H7 (cell line): Measurements from ENCODE around the gene SLC35A1. TPM values are rescaled to one million over a fixed set of nuclear protein-coding genes. Genes with fewer than 3 reads are reported as not detected.

Source experiments
- DNase-seq: peaks from one replicate; pipeline ENCODE4 v3.0.0; 2012
- H3K27me3 ChIP-seq: 2 replicates; pipeline ENCODE4 v1.6.0; 2011; ENCODE audit warnings: mild to moderate bottlenecking, low read length; ENCODE audit not compliant: control insufficient read depth, insufficient read depth
- H3K36me3 ChIP-seq: replicated peaks from 2 replicates; pipeline ENCODE4 v1.5.1; 2011; ENCODE audit warnings: low read length; ENCODE audit not compliant: control insufficient read depth, insufficient read depth
- H3K4me3 ChIP-seq: 2 replicates; pipeline ENCODE4 v1.5.1; 2011; ENCODE audit warnings: low read depth, mild to moderate bottlenecking, control low read depth, low read length, moderate library complexity; ENCODE audit not compliant: insufficient read depth
- total RNA-seq: library from RNA; depleted of rRNA; stranded (reverse); fragments of >200 nt; shearing (Covaris generic); gene quantifications from 2 replicates; pipeline ENCODE4 v1.2.3, GENCODE V29; 2014

Gene SLC35A1
- total RNA-seq, 1 experiment from 2014 or later, result 6.2 TPM

DNA sequence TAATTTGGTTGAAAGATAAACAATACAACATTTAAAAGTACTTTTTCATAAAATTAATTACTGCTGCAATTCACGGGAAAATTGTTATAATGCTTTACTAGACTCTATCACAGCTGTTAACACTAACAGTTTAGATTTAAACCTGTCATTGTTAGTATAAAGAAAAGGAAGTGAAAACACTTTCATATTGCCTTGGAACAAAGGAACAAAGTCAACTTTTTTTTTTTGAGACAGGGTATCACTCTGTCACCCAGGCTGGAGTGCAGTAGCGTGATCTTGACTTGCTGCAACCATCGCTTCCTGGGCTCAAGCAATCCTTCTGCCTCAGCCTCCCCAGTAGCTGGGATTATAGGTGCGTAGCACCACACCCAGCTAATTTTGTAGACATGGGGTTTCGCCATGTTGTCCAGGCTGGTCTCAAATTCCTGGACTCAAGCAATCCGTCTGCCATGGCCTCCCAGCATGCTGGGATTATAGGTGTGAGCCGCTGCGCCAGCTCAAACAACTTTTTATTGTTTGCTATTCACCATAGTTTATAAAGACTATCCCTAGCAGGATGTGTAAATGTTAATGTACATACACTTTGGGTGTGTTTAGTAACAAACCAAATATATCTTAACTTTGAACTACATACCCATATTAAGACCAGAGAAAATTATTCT is 22.1 kb downstream of the SLC35A1 start:
- no peak for DNase-seq

DNA sequence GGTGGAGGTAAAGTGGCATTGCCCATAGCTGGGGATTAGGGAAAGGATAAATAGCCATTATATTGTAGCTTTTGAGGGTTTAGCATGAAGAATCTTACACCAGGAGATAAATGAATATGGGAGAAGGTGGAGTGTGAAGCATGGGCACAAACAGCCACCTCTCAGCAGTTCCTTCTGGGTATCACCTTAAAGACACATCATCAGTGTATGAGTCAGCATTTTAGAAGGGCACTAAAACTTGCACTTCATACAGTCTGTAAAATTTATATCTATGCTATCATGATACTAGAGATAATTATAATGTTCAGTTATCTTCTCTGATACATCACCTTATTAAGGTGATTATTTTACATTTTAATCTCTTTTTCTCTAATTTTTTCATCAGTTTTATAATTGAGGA is 25.3 kb downstream of the SLC35A1 start:
- H3K36me3 ChIP-seq, result no peaks in the 10 kb centered on the region
- DNase-seq, result no peak
- H3K27me3 ChIP-seq, result no peaks in the 10 kb centered on the region
- H3K4me3 ChIP-seq, result no peak overlapping the region

More for the DNA sequence above, 22.1 kb downstream of the SLC35A1 start:
- Histone ChIP-seq H3K4me3 (no peak overlapping the region), H3K27me3 (no peaks in the 10 kb centered on the region), H3K36me3 (no peaks in the 10 kb centered on the region)

- Histone ChIP-seq H3K36me3 (no peaks in the 10 kb centered on the region; the same call in 1 of the 2 replicates), H3K4me3 (no peak overlapping the region), H3K27me3 (no peaks in the 10 kb centered on the region)
- DNase-seq, result no peak
Measured at GRCh38 chr6:87501809-87502572, 29.2 kb downstream of the SLC35A1 start.

GRCh38 chr6:87504441-87504840 is 31.7 kb downstream of the SLC35A1 start:
- Histone ChIP-seq H3K36me3 (peaks cover 2% of the 10 kb centered on the region; the same call in 1 of the 2 replicates), H3K4me3 (no peak overlapping the region)
- DNase-seq, result no peak

DNA sequence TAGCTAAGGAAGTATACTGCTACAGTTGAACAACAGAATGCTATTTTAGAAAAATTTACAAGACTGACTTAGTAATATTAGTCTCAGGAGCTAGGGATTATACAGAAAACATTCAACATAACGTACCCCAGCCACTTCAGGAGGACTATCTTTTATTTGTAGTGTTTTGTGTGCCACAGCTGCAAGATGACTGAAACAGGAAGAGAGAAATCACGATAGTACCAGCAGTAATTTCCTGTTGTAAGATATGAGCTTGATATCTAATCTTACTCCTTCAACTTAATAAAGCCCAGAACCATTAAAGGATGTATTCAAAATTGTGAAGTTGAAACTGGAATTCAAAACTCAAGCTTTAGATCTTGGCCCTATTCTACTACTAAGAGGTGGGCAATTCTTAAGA is 42.1 kb downstream of the SLC35A1 start:
- Histone ChIP-seq H3K27me3 (no peaks in the 10 kb centered on the region), H3K36me3 (peaks cover 20% of the 10 kb centered on the region), H3K4me3 (no peak overlapping the region)
- no peak for DNase-seq

More at GRCh38 chr6:87504441-87504840, 31.7 kb downstream of the SLC35A1 start:
- H3K27me3 ChIP-seq, result no peaks in the 10 kb centered on the region

DNA sequence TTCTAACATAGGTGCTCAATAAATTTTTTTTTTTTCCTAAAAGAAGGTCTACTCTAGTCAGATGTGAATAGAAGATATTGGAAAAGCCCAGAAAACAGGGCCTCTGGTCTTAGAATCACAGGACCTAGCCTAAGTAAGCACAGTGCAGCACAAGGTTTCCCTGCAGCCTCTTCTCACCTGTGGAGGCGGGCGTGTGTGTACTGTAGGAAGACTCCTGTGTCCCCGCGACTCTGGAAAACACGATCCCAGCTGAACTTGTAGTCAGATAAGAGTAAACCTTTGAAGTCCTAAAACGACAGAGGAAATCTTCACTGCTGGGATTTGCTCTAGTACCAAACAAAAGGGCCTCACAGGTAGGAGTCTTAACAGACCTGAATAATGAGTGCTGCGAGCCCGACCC is 45.7 kb downstream of the SLC35A1 start:
- Histone ChIP-seq H3K36me3 (peaks cover 19% of the 10 kb centered on the region), H3K27me3 (no peaks in the 10 kb centered on the region), H3K4me3 (no peak overlapping the region)
- no peak for DNase-seq

DNA sequence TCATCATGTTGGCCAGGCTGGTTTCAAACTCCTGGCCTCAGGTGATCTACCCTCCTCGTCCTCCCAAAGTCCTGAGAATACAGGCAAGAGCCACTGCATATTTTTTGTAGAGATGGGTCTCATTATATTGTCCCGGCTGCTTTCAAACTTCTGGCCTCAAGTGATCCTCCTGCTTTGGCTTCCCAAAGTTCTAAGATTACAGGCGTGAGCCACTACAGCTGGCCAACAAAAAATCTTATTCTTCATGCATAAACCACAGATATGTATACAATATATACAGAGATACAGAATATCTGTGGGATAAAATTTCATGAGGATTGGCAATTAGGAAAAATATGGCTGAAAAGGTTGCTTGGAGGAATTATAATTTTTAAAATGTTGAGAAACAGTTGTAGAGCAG is 49.9 kb downstream of the SLC35A1 start:
- Histone ChIP-seq H3K4me3 (no peak overlapping the region), H3K27me3 (no peaks in the 10 kb centered on the region), H3K36me3 (peaks cover 10% of the 10 kb centered on the region)
- no peak for DNase-seq

- Histone ChIP-seq H3K4me3 (no peak overlapping the region), H3K36me3 (no peaks in the 10 kb centered on the region; the same call in 1 of the 2 replicates), H3K27me3 (no peaks in the 10 kb centered on the region)
- no peak for DNase-seq
Measured at GRCh38 chr6:87529221-87529620, 56.4 kb downstream of the SLC35A1 start.

DNA sequence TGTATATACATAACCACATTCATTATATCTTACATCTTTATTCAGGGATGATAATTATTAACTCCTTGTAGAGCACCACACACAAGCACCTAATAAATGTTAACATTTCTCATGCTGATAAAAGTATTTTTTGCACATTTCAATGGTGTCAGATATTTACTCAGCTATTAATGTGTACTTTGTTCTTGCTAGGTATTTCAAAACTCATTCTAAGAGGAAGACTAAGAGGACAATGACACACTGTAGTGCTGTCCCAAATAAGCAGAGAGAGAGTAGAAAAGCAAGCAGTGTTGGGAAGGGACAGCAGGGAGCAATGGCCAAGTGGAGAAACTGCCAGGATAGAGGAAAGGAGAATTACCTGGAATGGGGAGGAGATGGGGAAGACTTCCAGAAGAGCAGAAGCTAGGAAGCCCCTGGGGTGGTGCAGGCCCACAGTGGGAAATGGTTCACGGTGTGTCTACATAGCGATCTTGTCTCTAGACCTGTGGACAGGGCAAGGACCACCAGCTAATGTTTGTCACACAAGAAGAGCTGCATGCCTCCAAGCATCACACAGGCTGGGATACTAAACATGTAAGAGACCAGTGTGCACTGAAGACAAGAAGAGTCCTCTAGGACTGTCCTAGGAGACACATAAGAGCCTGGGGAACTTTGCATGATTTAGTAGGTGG is 61.7 kb downstream of the SLC35A1 start:
- Histone ChIP-seq H3K27me3 (no peaks in the 10 kb centered on the region), H3K36me3 (no peaks in the 10 kb centered on the region; the same call in 1 of the 2 replicates), H3K4me3 (no peak overlapping the region)
- no peak for DNase-seq

GRCh38 chr6:87538510-87539260 is 65.9 kb downstream of the SLC35A1 start:
- no peaks in the 10 kb centered on the region for H3K27me3 ChIP-seq
- DNase-seq, result no peak
- no peak overlapping the region for H3K4me3 ChIP-seq
- H3K36me3 ChIP-seq, result peaks cover 3% of the 10 kb centered on the region

DNA sequence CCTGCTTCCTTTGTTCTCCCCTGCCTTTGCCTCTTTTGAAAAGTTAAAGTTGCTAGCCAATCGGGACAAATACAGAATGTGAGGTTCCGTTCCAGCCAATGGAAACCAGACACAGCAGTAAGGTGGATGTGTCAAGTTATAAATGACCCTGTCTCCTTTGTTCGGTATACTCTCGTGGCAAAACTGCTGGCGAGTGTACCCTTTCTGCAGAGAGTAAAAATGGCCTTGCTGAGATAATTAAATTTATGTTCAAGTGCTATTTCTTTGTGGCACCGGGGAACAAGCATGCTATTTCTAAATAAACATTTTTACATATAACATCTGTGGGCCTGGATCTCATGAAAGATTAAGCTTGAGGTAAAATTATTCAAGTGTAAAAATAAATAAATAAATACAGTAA is 66.8 kb downstream of the SLC35A1 start:
- DNase-seq, result no peak
- Histone ChIP-seq H3K36me3 (peaks cover 3% of the 10 kb centered on the region), H3K27me3 (no peaks in the 10 kb centered on the region), H3K4me3 (no peak overlapping the region)

DNA sequence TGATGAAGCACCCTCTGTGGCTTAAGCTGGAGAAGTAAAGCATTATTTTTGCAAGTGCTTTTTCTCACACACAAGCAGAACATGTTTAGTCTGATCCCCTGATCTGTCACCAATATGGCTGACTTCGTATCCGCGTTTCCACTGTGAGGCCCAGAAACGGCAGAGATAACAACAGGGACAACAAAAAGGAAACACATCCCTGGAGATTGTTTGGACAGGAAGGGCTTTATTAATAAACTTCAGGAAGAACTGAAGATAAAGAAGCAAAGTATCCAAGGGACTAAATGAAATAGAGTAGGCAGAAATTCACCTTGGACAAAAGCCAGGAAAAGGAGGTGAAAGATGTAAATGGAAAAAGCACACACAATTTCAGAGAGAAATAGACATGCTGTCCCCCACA is 67.8 kb downstream of the SLC35A1 start:
- DNase-seq, result no peak
- peaks cover 4% of the 10 kb centered on the region for H3K36me3 ChIP-seq
- H3K4me3 ChIP-seq, result no peak overlapping the region
- no peaks in the 10 kb centered on the region for H3K27me3 ChIP-seq

- Histone ChIP-seq H3K36me3 (peaks cover 4% of the 10 kb centered on the region), H3K4me3 (no peak overlapping the region), H3K27me3 (no peaks in the 10 kb centered on the region)
- no peak for DNase-seq
Measured at GRCh38 chr6:87541041-87541440, 68.3 kb downstream of the SLC35A1 start.

- Histone ChIP-seq H3K36me3 (peaks cover 4% of the 10 kb centered on the region), H3K27me3 (no peaks in the 10 kb centered on the region), H3K4me3 (no peak overlapping the region)
- DNase-seq, result no peak
Measured at GRCh38 chr6:87541744-87542143, 69.0 kb downstream of the SLC35A1 start.
